HG02885 (cell line): Measurements from ENCODE around the gene MKRN2OS.

Experiments
- ATAC-seq: cut with Tn5 transposase; IDR thresholded peaks from one replicate; pipeline ENCODE4 v1.9.1; 2021; ENCODE audit warnings: mild to moderate bottlenecking; ENCODE audit not compliant: unreplicated experiment, poor library complexity

Gene MKRN2OS, protein sequence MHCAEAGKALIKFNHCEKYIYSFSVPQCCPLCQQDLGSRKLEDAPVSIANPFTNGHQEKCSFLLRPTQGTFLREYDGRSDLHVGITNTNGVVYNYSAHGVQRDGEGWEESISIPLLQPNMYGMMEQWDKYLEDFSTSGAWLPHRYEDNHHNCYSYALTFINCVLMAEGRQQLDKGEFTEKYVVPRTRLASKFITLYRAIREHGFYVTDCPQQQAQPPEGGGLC

DNA sequence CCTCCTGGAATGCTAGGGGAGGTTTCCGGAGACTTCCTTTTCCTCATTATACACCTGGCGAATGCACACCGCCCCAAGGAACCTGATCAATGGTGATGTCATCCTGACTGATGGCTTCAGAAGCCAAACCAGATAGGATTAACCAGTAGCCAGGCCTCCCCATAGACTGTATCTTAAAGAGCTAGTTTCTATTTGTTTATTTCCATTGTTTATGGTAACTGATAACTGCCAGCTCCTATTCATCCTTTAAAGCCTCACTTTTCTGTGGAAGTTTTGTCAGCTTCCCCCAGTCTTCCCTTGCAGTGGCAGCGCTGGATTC lies at the start of gene MKRN2OS:
Gene MKRN2OS (minus strand): TSS at position 27 of the 319 bp plus-strand sequence. CDS start 35 bp downstream, outside the sequence.
- no peak for ATAC-seq

- ATAC-seq: no peak
Observed at GRCh38 chr3:12593473-12593872, 48.2 kb upstream of the MKRN2OS start.

GRCh38 chr3:12591997-12592715 lies 46.9 kb upstream of the MKRN2OS start:
- no peak for ATAC-seq

DNA sequence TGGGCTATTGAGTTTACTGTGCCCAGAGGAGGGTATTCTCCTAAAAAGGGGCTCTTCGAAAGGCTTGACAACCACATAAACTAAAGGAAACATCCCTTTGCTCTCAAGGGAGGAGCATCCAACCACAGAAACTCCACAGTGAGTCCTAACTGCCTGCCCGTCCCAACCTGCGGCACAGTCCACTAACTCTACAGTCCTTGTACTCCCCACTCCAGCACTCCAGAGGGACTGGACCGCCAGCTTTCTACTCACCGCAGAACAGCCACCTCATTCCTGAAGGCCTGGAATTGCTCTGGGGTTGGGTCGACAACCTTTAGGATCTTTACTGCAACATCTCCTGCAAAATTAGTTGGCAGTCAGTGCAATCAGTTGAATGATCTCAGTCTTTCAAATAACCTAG lies 46.2 kb upstream of the MKRN2OS start:
- no peak for ATAC-seq

DNA sequence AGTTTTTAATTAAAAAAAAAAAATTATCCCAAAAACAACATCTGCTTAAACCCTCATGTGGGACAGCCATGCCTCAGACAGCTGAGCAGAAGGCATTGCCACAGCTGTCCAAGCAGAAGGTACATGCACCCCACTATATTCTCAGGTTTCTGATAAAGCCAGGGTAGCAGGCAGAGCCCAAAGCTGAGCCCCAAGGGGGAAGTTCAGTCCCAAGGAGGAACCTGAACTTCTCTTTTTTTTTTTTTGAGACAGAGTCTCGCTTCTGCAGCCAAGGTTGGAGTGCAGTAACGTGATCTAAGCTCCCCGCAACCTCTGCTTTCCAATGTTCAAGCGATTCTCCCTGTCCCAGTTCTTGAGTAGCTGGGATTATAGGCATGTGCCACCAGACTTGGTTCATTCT lies 44.8 kb upstream of the MKRN2OS start:
- ATAC-seq: no peak

GRCh38 chr3:12588039-12589009 lies 43.0 kb upstream of the MKRN2OS start:
- ATAC-seq: no peak

DNA sequence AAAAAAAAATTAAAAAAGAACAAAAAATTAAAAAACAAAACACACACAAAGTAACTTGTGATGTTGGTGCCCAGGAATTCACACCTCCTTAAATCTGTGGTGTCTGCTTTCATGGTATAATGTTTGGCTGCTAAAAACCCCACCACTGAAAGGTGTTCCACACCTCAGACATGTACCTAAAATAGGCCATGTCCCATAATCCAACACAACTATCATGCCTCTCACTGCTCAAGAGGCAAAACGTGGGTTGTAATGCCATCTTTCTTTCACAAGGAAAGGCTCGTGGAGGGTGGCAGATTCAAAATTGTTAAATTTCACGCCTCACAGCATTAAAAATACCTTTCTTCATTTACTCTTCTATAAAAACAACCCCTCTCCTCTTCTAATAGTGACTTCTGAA lies 41.1 kb upstream of the MKRN2OS start:
- no peak for ATAC-seq

DNA sequence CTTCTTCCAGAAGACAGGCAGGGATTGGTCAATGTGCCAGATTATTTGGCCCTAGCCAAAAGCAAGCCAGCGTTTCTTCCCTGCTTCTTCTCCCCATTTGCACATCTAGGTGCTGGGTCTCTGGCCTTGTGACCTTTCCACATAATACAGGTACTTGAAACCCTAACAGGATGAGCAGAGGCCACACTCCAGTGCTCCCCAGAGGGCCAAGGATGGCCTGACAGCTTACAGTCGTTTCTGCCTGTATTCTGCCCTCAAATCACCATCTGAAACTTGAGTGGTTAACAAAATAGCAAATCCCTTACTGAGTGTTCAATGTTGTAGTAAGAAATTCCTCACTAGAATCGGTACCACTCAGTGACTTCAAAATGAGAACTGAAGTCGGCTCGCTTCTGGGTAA lies 40.7 kb upstream of the MKRN2OS start:
- peak; percentile 69 for ATAC-seq

DNA sequence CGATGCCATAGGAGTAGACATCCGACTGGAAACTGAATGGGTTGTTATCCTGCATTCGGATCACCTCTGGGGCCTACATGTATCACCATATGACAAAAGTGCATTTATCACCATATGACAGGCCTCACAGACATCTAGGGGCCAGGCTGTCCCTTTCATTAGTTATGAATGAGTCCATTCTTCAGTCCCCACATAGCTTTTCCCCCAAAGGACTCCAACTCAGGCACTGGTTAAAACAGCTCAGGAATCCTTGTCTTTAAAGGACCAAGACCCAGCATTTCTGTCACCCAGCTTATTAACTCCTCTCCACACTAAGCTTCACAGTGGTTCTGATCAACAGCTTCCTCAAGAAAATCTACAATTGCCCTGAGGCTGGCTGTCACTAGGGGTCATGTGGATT lies 39.9 kb upstream of the MKRN2OS start:
- ATAC-seq: no peak

DNA sequence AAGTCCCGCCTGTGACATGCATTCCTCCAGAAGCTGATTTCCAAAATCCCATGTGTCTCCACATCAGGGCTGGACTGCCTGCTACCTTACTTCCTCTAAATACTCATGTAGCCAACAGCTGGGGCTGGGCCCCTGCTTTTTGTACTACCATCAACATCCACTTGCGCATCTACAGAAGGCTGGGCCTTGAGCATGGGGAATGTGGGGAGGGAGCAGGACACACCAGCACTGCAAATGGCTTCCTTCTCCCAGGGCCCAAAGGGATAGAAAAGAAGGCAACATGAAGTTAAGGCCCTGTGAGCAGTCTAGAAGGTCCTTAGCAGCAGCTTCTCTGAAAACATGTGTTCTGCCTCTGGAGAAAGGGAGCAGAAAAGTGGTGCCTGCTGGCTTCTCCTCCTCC lies 38.8 kb upstream of the MKRN2OS start:
- no peak for ATAC-seq

GRCh38 chr3:12583280-12583679 lies 38.0 kb upstream of the MKRN2OS start:
- no peak for ATAC-seq

DNA sequence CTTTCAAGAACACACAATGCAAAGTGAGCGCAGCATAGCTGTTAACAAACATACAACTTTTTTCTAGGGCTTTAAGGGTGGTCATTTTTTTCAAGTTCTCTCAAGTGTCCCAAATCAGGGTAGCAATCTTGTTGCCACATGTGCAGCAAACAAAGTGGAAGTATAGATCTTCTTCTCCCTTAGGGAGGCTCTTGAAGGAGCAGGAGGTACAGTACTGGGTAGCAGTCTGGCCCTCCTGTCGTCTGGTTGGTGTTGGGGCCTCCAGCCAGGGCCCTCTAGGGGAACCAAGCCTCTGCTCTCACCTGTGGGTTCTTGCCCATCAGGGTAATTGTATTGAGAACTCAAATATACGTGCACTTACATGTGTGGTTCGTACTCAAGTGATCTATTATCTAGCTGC lies 37.4 kb upstream of the MKRN2OS start:
- no peak for ATAC-seq

- no peak for ATAC-seq
Observed at GRCh38 chr3:12579905-12580304, 34.6 kb upstream of the MKRN2OS start.

DNA sequence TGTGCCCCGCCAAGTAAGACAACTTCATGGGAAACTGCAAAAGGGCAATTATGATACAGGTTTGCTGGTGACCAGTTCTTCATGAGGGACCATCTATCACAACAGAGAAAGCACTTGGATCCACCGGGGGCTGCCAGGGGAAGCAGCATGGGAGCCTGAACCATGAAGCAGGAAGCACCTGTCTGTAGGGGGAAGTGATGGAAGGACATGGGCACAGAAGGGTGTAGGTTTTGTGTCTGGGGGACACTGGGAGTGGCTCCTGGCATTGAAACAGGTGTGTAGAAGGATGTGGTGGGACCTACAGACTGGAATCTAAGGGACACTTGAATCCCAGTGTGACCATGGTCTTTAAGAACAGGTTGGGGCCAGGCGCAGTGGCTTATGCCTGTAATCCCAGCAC lies 34.2 kb upstream of the MKRN2OS start:
- ATAC-seq: no peak

GRCh38 chr3:12578742-12579141 lies 33.4 kb upstream of the MKRN2OS start:
- no peak for ATAC-seq

DNA sequence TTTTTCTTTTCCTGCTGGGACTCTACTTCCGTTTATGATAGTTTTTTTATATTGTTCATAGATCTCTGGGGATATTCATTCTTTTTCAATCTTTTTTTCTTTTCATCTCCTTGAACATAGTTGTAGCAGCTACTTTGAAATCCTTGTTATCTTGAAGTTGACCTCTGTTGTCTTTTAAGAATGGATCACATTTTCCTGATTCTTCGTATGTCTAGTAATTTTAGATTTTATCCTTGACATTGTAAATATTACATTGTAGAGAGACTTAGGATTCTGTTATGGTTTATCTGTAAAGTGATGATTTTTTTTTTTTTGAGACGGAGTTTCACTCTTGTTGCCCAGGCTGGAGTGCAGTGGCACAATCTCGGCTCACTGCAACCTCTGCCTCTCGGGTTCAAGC lies 32.1 kb upstream of the MKRN2OS start:
- no peak for ATAC-seq

DNA sequence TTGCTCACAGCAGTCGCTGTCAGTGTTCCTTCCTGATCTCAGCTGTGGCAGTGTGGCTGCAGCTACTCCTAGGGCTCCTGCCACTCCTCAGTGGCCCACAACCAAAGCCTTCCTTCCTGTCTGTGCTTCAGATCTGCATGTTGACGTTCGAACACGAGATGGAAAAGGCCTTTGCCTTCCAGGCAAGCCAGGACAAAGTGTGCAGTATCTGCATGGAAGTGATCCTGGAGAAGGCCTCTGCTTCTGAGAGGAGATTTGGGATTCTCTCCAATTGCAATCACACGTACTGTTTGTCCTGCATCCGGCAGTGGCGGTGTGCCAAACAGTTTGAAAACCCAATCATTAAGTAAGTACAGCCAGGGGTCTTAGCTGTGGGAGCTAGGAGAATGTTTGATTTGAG lies 29.4 kb upstream of the MKRN2OS start:
- no peak for ATAC-seq

GRCh38 chr3:12574131-12574530 lies 28.8 kb upstream of the MKRN2OS start:
- ATAC-seq: no peak

DNA sequence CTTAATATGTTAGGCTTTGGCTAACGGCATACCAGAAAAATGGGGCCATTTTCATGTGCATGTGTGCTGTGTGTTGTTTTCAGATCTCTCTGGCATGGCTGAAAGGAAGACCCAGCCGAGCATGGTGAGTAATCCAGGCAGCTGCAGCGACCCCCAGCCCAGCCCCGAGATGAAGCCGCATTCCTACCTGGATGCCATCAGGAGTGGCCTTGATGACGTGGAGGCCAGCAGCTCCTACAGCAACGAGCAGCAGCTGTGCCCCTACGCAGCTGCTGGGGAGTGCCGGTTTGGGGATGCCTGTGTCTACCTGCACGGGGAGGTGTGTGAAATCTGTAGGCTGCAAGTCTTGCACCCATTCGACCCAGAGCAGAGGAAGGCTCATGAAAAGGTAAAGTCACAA lies 26.7 kb upstream of the MKRN2OS start:
- no peak for ATAC-seq

DNA sequence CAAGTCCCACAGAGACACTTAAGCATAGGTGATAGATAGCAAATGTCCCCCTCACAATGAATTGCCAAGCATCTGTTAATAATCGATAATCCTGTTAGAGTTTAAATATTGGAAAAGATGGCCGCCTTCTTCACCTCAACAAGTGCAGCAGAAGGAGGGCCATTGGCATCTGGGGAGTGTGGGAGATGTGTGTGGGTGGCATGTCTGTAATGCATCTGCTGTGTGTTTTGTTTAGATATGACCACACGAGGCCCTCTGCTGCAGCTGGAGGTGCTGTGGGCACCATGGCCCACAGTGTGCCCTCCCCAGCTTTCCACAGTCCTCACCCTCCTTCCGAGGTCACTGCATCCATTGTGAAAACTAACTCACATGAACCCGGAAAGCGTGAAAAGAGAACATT lies 24.5 kb upstream of the MKRN2OS start:
- ATAC-seq: no peak

DNA sequence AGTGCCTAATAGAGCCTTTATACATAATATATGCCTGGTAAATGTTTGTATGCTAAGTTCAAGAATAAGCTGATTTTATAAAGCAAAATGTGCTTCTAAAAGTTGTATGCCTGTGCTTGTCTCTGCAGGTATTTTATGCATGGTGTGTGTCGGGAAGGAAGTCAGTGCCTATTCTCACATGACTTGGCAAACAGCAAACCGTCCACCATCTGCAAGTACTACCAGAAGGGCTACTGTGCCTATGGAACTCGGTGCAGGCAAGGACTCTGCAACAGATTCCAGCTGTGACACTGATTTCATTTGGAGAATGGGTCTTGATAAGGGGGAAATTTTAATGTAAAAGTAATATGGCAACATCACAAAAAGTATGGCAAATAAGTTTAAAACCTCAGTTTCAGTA lies 23.4 kb upstream of the MKRN2OS start:
- ATAC-seq: no peak
